Stimulated activated CD8-positive, alpha-beta memory T cell treated with anti-CD3 and anti-CD28 coated beads, Interleukin-12 subunit alpha, Interleukin-12 subunit beta, amount 100 ng/mL, for 4 hours (primary cell): ENCODE data around the gene USP7.

Experiments used
- DNase-seq: peaks from one replicate; pipeline ENCODE4 v3.0.0-alpha.2; 2020; ENCODE audit warnings: low read depth

The USP7 gene

DNA sequence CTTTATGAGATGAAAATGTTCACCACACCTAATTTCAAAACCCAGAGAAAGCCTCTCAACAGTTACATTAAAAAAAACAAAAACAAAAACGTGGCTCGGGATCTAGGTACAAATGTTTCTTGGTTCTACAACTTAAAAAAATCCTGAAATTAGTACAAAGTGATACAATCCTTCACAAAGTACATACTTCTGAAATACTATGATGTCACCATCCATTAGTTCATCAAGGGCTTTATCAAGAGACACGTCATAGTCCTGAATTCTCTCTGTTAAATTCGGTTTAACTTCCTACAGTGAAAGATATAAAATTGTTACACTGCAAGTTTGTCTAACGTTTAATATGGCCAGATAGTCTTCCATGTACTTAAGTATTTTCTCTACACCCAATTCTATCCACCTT lies 63.4 kb downstream of the USP7 start:
- no peak for DNase-seq

DNA sequence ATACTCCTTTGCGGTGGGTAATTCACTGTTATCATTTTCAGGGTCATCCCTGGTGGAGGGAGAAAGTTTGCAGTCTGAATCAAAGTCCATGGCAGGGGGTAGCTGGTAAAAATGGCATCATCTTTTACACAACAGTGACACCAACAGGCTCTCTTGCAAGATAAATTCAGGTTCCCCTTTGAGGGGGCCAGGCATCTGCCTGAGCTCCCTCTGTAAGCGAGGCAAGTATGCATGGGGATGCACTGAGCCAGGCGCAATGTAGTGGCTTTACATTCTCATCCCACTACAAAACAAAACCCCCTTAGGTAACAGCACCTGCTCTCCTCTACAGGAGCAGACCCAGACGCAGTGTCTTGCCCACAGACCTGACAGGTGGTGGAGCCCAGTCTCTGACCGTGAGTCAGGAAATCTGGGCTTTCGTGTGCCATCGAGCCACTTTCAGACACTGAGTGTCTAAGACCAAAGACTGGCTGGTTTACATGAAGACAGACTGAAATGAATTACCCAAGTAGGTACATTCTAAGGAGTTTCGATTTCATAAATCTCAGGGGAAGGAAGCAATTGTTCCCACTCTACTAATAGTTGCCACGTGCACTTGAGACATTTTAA lies 63.9 kb downstream of the USP7 start:
- DNase-seq = no peak

DNA sequence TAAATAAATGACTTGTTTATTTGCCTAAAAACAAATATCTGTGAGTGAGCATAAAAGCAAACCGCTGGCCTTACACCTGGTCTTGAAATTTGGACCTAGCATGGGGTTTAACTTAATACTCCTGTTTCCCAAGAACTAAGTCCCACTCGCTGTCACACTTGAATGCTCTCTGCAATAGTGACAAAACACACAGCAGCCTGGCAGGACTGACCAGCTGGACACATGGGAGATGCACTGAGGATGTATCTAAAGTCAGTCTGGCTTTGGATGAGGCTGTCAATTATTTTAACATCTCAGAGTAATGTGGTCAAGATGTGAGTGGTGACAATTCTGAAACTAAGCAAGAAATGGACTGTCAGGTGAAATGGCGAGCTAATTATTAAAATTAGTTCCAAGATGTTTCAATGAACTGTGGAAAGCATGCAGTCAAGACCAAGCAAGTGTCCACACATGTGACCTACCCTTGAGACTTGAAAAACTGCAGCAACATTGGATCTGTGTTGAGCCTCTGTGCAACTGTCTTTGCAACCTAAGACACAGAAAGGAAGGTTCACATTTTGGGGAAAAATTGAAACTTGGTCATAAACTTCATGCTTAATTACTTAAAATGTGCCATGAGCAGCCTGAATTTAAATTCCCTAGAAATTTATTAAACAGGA lies 64.9 kb downstream of the USP7 start:
- no peak for DNase-seq

DNA sequence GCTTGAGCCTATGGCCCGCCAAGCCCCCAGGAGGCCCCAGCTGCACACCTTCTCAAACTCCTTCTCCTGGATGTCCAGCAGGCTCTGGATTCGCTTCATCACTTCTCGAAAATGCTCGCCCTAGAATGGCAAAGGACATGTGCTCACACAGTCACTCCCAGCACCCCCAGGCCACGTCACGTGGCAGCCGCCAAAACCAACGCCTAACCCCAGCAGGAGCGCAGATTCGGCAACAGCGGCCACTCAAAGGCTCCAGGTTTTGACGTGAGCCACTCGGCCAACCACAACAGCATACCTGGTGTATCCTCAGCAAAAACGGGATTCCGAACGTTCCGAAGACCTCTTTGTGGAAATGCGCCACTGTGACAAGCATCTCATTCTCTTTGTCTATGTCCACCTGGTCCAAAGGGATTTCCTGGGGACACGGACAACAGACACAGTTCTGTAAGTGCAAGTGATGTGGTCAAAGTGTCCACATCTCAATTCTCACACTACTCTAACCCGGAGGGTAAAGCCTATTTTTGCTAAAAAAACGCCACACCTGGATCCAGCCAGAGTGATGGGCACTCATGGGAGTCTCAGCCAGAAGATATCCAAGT lies 68.9 kb downstream of the USP7 start:
- DNase-seq = no peak

DNA sequence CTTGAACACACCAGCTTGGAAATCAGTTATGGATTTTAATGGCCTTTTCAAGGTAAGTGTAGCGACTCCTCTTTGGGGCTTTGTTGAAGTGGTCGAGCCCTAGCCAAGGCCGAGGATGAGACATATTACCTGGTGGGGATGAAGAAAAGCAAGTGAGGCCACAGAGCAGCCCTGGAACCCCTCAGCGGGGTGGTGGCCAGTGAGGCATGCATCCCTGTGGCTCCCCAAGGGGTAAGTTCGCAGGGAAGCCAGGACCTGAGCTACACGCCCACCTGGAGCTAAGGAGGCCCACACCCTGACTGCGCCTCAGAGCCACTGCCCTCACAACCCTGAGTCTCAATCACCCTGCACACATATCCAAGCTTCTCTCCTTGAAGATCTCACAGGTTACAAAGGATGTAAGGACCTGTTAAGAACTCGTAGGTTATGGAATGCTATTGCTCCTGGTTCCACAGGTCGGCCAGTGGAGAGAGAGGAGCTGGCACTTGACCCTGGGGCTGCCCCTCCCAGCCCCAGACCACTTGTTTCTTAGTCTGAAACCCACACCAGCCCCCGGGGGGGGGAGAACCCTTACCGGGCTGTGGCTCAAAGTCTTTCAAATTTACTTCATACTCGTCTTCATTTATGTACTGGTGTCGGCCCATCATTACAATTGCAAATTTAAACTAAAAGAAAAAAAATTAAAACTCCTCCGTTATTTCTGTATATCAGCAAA lies 69.6 kb downstream of the USP7 start:
- no peak for DNase-seq

DNA sequence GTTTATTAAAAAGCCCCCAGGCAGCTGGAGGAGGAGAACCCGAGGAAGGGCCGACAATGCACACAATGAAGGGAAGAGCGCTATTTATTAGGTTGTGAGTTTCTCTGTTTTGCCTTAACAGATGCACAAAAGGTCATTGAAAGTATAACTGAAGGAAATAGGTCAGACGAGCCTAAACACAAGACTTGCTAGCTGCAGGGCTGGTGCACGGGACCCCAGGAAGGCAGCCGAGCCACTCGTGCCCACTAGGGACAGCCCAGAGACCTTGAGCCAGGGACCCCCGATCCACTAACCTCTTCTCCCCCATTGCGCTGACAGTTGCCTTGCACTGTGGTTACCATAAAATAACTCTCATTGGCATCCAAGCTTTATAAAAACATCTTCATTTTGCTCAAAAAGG lies 70.3 kb downstream of the USP7 start:
- DNase-seq = no peak

DNA sequence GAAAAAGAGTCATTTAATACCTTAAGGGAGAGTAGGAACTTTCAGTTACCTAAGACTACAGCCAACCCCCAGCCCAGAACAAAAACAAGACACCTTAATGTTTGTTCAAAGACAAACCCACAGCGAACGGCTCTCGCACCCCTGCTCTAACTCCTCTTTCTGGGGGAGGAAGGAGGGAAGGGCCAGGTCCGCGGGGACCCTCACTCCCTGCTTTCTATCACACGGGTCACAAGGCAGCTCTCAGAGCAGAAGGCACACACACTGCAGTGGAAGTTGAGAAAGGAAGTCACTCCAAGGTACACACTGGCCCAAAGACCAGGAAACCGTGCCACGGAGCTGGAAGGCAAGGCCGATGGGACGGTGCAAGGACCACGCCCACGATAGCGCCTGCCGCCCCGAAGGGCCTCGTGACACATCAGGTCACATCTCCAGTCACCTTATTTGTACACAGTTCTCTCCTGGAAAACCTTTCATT lies 71.6 kb downstream of the USP7 start:
- no peak for DNase-seq

DNA sequence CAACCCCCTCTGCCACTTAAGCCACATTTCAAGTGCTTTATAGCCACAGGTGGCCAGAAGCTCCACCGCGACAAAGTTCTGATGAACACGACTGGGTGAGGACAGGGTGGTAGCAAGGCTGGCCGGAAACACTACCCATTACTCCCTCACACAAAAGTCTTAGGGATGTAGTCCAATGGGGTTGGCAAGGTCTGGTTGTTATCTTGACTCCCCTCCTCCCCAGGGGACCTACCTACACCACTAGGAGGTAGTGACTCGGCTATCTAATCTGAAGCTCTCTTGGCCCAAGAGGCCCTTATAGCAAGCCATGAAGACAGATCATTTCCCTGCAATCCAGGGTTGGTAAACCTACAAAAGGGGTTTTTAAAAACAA lies 73.2 kb downstream of the USP7 start:
- no peak for DNase-seq

DNA sequence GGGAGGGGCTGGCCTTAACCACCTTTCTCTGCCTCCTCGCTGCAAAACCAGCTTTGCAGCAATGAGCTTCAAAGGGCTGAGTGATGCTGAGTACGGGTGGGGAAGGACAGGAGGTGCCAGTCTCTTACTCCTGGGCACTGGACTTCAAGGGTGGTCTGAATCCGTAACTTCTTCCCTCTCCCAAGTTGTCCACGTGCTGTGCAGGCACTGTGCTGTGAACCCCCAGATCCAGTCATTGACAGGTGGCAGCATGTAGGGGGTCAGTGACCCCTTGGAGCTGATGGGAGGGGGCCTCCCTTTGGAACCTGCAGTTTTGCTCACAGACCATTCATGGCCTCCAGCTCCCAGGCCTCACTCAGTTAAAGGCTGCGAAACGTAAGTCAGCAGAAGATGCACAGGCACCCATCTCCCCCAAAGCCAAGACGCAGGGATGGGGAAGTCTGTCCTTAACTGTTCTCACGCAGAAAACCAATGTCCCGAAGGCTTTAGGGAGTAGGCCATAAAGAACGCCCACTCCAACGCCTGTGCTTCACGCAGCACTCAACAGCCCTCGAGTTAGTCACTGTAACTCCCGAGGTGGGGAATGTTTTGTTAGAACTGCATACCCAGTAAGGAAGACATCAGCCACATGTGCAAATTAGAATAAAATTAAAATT lies 73.7 kb downstream of the USP7 start:
- no peak for DNase-seq

DNA sequence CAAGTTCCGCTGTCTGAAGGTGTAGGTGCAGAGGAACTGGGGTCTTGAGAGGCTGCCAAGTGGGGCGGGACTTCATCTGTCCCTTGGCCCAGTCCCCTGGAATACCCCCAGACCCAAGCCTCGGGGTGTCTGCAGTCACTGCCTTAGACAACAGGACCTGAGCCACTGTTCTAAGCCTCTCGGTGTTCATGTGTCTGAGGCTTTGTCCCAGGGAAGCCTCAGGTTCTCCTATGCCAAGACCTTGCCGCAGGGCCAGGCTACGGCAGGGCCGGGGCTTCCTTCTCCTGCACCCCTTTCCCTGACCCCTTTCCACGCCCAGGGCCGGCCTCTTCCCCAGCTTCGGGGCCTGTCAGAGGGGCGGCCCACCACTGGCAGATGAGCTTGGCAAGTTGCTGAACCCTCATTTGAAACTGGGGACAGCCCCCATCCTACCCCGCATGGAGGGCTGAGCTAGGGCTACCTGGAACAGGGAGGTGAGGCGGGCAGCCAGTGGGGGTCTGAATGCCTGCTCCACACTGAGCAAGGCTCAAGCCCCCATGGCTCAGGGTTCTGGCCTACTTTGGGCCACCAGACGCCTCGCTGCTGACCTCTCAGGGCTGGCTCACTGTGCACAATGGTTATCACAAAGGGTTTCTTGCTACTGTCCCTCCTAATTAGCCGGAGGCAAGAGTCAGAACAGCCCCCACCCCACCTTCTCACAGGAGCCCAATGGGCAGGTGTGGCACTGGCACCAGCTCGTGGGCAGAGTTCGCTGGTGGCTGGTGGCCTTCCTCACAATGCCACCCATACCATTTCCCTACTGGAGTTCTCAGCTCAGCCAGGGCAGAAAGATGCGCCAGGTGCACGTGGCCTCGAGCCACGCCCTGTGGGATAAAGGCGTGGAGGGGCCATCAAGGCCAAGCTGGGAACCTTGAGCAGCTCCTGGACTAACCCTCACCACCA lies 74.5 kb downstream of the USP7 start:
- no peak for DNase-seq

DNA sequence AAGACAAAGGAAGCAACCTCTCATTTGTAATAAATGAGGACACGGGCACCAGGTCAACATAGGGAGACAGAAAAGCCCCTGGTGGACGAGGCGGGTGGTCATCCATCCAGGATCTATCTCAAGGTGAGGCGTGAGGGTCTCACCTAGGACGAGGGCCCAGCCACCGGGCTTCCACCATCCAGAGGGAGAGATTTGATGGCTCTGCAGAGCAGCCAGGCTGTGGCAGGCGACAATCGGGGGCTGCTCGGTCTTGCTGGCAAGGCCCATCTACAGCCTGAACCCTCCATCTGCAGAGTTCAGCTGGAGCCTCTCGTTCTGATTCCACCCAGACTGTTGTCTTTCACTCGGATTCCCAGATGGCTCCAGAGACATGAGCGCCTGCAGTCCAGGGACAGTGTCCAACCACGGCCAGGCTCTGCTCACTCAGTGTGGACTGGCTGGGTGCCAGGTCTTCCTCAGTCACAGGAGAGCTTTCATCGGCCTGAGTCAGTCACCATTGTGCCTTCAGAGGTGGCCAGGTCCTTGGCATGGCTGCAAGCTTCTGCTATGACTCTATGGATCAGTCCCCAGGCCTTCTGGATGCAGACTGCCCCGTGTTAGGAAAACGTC lies 75.7 kb downstream of the USP7 start:
- no peak for DNase-seq

DNA sequence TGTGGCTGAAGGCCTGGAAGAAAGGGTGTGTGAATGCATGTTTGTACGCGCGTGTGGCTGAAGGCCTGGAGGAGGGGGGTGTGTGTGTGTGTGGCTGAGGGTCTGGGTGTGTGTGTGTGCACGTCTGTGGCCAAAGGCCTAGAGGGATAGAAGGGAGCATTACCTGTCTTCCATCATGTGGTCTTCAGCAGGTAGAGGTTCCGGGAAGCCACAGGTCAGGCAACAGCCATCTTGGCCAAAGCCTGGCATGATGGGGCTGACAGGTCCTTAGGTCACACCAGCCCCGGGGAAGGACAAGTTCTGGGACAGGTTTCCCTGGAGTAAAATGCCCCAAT lies 76.3 kb downstream of the USP7 start:
- DNase-seq = no peak

DNA sequence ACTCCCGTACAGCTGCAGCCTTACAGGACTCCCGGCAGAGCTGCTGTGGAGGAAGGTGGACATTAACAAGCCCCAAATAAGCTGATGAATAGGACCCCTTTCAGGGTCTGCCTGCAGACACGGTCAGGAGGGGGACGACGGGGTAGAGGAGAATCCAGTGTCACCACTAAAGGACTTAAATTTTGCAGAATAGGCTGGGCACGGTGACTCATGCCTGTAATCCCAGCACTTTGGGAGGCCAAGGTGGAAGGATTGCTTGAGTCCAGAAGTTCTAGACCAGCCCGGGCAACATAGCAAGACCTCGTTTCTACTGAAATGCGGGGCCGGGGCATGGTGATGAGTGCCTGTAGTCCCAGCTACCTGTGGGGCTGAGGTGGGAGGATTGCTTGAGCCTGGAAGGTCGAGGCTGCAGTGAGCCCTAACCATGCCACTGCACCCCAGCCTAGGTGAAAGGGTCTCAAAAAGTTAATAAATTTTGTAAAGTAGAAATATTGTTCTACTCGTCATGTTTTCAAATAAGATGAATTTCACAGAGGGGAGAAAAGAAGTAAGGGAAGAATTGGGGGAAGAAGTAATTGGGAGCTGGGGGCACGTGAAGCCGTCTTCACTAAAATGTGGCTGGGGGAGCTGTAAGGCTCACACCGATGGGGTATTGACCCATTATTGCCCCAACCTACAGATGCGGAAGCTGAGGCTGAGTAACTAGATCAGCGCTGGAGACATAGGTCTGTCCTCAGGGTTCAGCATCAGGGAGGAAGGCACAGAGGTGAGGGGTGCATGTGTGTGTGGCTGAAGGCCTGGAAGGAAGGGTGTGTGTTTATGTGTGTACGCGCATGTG lies 76.9 kb downstream of the USP7 start:
- no peak for DNase-seq

DNA sequence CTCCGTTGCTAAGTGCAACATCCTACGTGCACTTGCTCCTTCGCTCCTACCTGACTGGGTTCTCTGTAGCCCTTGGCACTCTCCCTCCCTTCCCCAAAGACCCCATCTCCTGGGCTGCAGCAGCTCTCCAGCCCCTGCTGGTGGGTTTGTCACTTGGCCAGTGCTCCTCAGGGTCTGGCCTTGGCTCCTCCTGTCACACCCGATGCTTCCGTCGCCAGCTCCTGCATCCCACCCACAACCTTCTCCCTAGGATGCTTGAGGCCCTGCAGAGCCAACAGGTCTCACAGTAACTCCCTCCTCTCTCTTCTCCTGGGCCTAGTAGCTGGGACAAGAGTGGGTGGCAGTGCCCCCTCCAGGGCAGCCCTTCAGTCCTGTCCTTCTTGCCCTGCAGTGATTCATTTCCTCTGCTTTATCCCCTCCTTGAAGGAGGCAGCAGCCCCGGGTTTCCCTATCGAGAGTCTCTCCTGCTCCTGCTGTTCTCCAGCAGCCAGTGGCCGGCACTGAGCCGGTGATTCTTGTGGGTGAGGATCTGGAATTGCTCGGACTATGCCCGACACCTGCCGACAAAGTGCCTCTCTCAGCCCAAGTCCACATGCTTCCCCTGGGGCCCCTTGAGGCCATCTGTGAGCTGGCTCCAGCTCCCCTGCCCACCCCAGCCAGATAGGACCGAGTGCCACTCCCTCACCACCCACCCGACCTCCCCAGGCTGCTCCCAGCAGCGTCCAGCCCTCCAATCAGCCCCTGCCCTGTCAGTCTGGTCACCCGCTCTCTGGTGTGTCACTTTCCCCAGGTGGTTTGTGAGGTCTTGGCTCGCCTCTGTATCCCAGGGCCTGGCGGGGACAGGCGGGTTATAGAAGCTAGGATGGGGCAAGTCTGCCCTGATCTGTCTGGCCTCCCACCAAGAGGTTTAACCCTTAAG lies 77.8 kb downstream of the USP7 start:
- DNase-seq = no peak

DNA sequence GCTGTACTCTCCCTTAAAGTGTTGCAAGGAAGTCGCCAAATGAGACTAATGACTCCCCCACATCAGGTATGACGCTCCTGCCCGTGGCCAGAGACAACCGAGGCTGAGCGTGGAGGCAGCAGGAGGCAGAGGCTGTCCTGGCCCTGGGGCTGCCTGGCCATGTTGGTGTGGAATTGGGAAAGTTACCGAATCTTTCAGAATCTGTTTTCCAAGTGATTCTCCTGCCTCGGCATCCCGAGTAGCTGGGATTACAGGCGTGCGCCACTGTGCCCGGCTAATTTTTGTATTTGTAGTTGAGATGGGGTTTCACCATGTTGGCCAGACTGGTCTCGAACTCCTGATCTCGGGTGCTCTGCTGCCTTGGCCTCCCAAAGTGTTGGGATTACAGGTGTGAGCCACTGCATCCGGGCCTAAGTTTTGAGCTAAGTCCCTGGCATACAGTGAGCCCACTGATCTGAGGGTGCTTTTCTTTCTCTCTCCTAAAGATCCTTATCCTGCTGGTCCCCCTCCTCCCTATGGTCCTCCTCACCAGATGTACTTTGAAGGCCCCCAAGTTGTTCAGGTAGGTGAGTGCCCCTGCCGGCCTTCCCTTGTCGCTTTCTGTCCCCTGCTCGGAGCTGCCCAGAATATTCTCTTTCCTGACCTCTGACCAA lies 80.9 kb downstream of the USP7 start:
- no peak for DNase-seq

DNA sequence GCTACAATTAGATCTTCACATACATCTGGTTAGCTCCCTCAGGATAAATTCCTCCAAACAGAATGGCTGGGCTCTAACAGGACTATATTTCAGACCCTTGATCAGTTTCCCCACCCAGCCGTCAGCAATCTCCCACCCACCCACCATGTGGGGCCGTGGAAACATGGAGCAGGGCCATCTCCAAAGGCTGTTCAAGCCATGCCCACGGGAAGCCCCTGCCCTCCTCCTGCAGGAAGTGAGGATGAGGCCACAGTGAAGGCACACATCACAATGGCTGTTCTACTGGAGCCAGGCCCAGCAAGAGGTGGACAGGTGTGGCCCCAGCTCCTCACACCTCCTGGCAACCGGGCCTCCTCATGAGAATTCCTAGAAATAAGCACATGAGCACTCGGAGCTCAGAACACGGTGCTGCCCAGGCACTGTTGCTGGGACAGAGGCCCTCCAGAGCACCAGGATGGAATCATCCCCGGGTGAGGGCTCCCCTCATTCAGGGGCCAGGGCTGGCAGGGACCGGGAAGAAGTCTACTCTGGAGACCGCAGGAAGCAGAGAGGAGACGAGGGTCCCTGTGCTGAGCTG lies 81.6 kb downstream of the USP7 start, which contains the start of gene LITAFD:
TSS of gene LITAFD (plus strand) at position 311 of the 577 bp plus-strand sequence. CDS start 2,005 bp downstream, outside the sequence.
- DNase-seq = no peak

DNA sequence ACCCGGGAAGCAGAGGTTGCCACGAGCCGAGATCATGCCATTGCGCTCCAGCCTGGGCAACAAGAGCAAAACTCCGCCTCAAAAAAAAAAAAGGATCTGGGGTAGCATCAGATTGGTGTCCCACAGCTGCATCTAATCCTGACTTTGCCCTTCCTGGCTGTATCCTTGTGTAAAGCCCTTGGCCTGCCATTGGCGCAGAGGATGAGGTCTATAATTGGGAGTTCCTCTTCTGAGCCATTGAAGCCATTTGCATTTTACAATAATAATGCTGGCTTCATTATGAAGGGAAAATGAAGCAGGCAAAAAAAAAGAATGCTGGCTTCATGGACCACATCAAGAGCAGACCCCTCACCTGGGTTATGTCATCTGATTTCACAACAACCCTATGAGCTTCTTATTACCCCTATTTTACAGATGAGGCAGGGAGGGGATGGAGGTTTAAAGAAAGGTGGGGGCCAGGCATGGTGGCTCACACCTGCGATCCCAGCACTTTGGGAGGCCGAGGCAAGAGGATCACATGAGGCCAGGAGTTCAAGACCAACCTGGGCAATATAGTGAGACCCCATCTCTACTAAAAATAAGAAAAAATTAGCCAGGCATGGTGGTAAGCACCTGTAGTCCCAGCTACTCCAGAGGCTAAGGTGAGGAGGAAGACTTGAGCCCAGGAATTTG lies 82.7 kb downstream of the USP7 start:
- DNase-seq = no peak

DNA sequence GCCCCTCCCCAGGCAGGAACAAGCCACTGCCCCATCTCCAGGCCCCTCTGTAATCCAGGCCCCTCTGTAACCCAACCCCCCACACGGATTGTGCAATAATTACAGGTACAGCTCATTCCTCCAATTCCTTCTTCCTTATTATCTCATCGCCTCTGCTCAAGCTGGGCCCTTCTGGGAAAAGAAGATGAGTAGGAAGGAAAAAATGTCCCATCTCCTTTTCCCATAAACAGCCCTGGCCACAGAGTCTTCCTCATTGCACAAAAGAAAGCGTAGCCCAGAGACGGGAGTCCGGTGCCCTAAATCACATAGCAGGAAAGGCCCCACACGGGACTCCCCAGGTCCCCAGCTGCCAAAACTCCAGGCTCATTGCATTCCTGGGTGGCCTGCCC lies 85.2 kb downstream of the USP7 start:
- DNase-seq = no peak
